Measurements from ENCODE around the gene SMIM10L1.

Gene SMIM10L1

GRCh38 chr12:11171145-11171968 is at the start of gene SMIM10L1:
Gene SMIM10L1 (plus strand): TSS chr12:11171194. CDS start chr12:11171357, 163 bp downstream.
- FAIRE-seq = peak; percentile 52

GRCh38 chr12:11130382-11130781 is 40.6 kb upstream of the SMIM10L1 start:
- no peak for FAIRE-seq

GRCh38 chr12:11130999-11131398 is 40.0 kb upstream of the SMIM10L1 start:
- no peak for FAIRE-seq

- FAIRE-seq = no peak
These were observed 37.8 kb upstream of the SMIM10L1 start for GRCh38 chr12:11133162-11133561.

GRCh38 chr12:11133816-11134215 is 37.2 kb upstream of the SMIM10L1 start:
- no peak for FAIRE-seq

- no peak for FAIRE-seq
These were observed 36.7 kb upstream of the SMIM10L1 start, which contains the start of gene TAS2R30 for GRCh38 chr12:11134305-11134704. Gene TAS2R30 (minus strand): TSS chr12:11134644. CDS start chr12:11134244, 400 bp downstream.

- no peak for FAIRE-seq
These were observed 34.9 kb upstream of the SMIM10L1 start for GRCh38 chr12:11136075-11136474.

- no peak for FAIRE-seq
These were observed 27.6 kb upstream of the SMIM10L1 start for GRCh38 chr12:11143352-11143751.

GRCh38 chr12:11144297-11144696 is 26.7 kb upstream of the SMIM10L1 start:
- FAIRE-seq = no peak

- no peak for FAIRE-seq
These were observed 23.6 kb upstream of the SMIM10L1 start for GRCh38 chr12:11147420-11147819.

GRCh38 chr12:11150832-11151231 is 20.2 kb upstream of the SMIM10L1 start:
- FAIRE-seq = no peak

- no peak for FAIRE-seq
These were observed 18.3 kb upstream of the SMIM10L1 start for GRCh38 chr12:11152725-11153124.

- no peak for FAIRE-seq
These were observed 16.5 kb upstream of the SMIM10L1 start for GRCh38 chr12:11154400-11154925.

- FAIRE-seq = no peak
These were observed 12.0 kb upstream of the SMIM10L1 start for GRCh38 chr12:11158885-11159444.

GRCh38 chr12:11162502-11162901 is 8.5 kb upstream of the SMIM10L1 start:
- FAIRE-seq = no peak

GRCh38 chr12:11164384-11164783 is 6.6 kb upstream of the SMIM10L1 start:
- FAIRE-seq = no peak

GRCh38 chr12:11166300-11166699 is 4.7 kb upstream of the SMIM10L1 start:
- FAIRE-seq = no peak

- FAIRE-seq = no peak
These were observed 217 bp upstream of the SMIM10L1 start for GRCh38 chr12:11170810-11171144.

GRCh38 chr12:11171969-11172675 is 1.1 kb downstream of the SMIM10L1 start:
- FAIRE-seq = no peak

GRCh38 chr12:11174022-11174421 is 3.0 kb downstream of the SMIM10L1 start:
- no peak for FAIRE-seq

GRCh38 chr12:11178250-11178649 is 7.3 kb downstream of the SMIM10L1 start:
- no peak for FAIRE-seq

GRCh38 chr12:11182529-11182928 is 11.5 kb downstream of the SMIM10L1 start:
- FAIRE-seq = no peak

GRCh38 chr12:11183011-11183410 is 12.0 kb downstream of the SMIM10L1 start:
- no peak for FAIRE-seq

GRCh38 chr12:11186837-11187236 is 15.8 kb downstream of the SMIM10L1 start, which contains the start of gene TAS2R42:
Gene TAS2R42 (minus strand): TSS chr12:11186937. CDS start chr12:11186937, 0 bp downstream.
- no peak for FAIRE-seq
